HCT116 (cell line): ENCODE measurements around the gene ERC2. TPM values are rescaled to one million over a fixed set of nuclear protein-coding genes. Genes with fewer than 3 reads are reported as not detected.

Source experiments
- ATAC-seq: fragments of 200-7000 bp; cut with Tn5 transposase; 2 replicates; pipeline ENCODE4 v1.9.1; 2020; ENCODE audit warnings: mild to moderate bottlenecking, moderate library complexity
- BruUV-seq: library from RNA; stranded (reverse); fragments of 400-500 nt; replicated peaks from 2 replicates; lab custom pipeline; 2021; lab: Mats Ljungman, UMichigan
- CTCF ChIA-PET: fragments of 300-600 bp; sonication (Branson Sonifier 250); formaldehyde crosslinking; loops from one replicate; lab custom pipeline; 2021; ENCODE audit warnings: antibody characterized with exemption; lab: Charles Lee
- POLR2A ChIA-PET: fragments of 300-600, 350-600 bp; sonication (Branson Sonifier 250); formaldehyde crosslinking; loops from one replicate; lab custom pipeline; 2021; ENCODE audit warnings: antibody characterized with exemption; lab: Charles Lee
- RAD21 ChIA-PET, 2 experiments: fragments of 300-600 bp; sonication (Branson Sonifier 250); formaldehyde crosslinking; loops; one replicate each; lab custom pipeline; 2023; ENCODE audit warnings: low total read pairs in 2 of 2; ENCODE audit not compliant: uncharacterized antibody in 2 of 2, unreplicated experiment in 2 of 2, low non-redundant PET in 1 of 2; lab: Charles Lee
- DNase-seq: peaks from one replicate; pipeline ENCODE4 v3.0.0-alpha.2; 2010; ENCODE audit warnings: low read depth, low spot score
- H2AFZ ChIP-seq: fragments of 200-600 bp; shearing (Covaris generic), sonication (generic); 2 replicates; pipeline ENCODE4 v1.6.1; 2017; ENCODE audit warnings: low read depth, mixed run types, mixed read lengths, antibody characterized with exemption, low read length; ENCODE audit not compliant: poor library complexity, severe bottlenecking
- H3K27ac ChIP-seq: 2 replicates; pipeline ENCODE4 v1.5.1; 2012; ENCODE audit warnings: low read depth, low read length
- H3K27me3 ChIP-seq: fragments of 200-600 bp; sonication (generic); 2 replicates; pipeline ENCODE4 v1.6.1; 2016; ENCODE audit warnings: mixed run types, low read length, mixed read lengths; ENCODE audit not compliant: insufficient read depth
- H3K36me3 ChIP-seq, 2 experiments: fragments of 200-500 bp in 1 of 2; fragments of 200-600 bp in 1 of 2; sonication (Bioruptor generic) in 1 of 2; sonication (generic) in 1 of 2; 2 replicates each; pipeline versions ENCODE4 v1.5.1 to v1.6.1; 2014 to 2016; ENCODE audit warnings: low read length in 2 of 2, inconsistent platforms in 1 of 2, mixed read lengths in 1 of 2, mixed run types in 1 of 2; ENCODE audit not compliant: insufficient read depth in 2 of 2, control insufficient read depth in 1 of 2
- H3K4me1 ChIP-seq, 2 experiments: fragments of 200-600 bp in 1 of 2; sonication (generic) in 1 of 2; 2 replicates each; pipeline versions ENCODE4 v1.5.1 to v1.6.1; 2012 to 2017; ENCODE audit warnings: low read length in 2 of 2, inconsistent platforms in 1 of 2, mild to moderate bottlenecking in 1 of 2, mixed read lengths in 1 of 2, mixed run types in 1 of 2, moderate library complexity in 1 of 2; ENCODE audit not compliant: insufficient read depth in 2 of 2, control insufficient read depth in 1 of 2
- H3K4me2 ChIP-seq: fragments of 200-600 bp; sonication (generic); 2 replicates; pipeline ENCODE4 v1.6.1; 2017; ENCODE audit warnings: mixed run types, low read length, mixed read lengths
- H3K4me3 ChIP-seq, 2 experiments: fragments of 200-600 bp in 1 of 2; sonication (generic) in 1 of 2; replicated peaks in 1 of 2; 2 replicates each; pipeline ENCODE4 v1.5.1; 2011 to 2016; ENCODE audit warnings: low read length in 2 of 2, control low read depth in 1 of 2, low read depth in 1 of 2, mild to moderate bottlenecking in 1 of 2, mixed read lengths in 1 of 2, mixed run types in 1 of 2
- H3K79me2 ChIP-seq: fragments of 200-600 bp; sonication (generic); 2 replicates; pipeline ENCODE4 v1.6.1; 2017; ENCODE audit warnings: mild to moderate bottlenecking, mixed run types, low read length, moderate library complexity, mixed read lengths; ENCODE audit not compliant: insufficient read depth
- H3K9ac ChIP-seq: fragments of 200-600 bp; sonication (generic); 2 replicates; pipeline ENCODE4 v1.6.1; 2016; ENCODE audit warnings: low read length, mixed read lengths
- H3K9me2 ChIP-seq: fragments of 200-600 bp; sonication (generic), shearing (Covaris generic); 2 replicates; pipeline ENCODE4 v1.6.1; 2017; ENCODE audit warnings: mixed run types, mild to moderate bottlenecking, moderate library complexity; ENCODE audit not compliant: insufficient read depth
- H3K9me3 ChIP-seq, 2 experiments: fragments of 200-500 bp in 1 of 2; fragments of 200-600 bp in 1 of 2; sonication (Bioruptor generic) in 1 of 2; sonication (generic) in 1 of 2; 2 replicates each; pipeline ENCODE4 v1.6.1; 2014 to 2017; ENCODE audit warnings: low read length in 2 of 2, mixed read lengths in 2 of 2, inconsistent platforms in 1 of 2, low read depth in 1 of 2, mild to moderate bottlenecking in 1 of 2, mixed run types in 1 of 2, moderate library complexity in 1 of 2; ENCODE audit not compliant: control insufficient read depth in 1 of 2, insufficient read depth in 1 of 2
- H4K20me1 ChIP-seq: fragments of 200-600 bp; sonication (generic), shearing (Covaris generic); 2 replicates; pipeline ENCODE4 v1.6.1; 2017; ENCODE audit warnings: mixed run types, mild to moderate bottlenecking, moderate library complexity; ENCODE audit not compliant: insufficient read depth
- ATF3 ChIP-seq: IDR thresholded peaks from 2 replicates; pipeline ENCODE4 v1.6.1; 2012
- CEBPB ChIP-seq: IDR thresholded peaks from 2 replicates; pipeline ENCODE4 v1.6.1; 2012; ENCODE audit warnings: low read depth
- EZH2phosphoT487 ChIP-seq: fragments of 200-600 bp; IDR thresholded peaks from 2 replicates; pipeline ENCODE4 v1.6.1; 2018; ENCODE audit warnings: antibody characterized with exemption, borderline replicate concordance
- JUND ChIP-seq: IDR thresholded peaks from 2 replicates; pipeline ENCODE4 v1.6.1; 2012
- RAD21 ChIP-seq: IDR thresholded peaks from 2 replicates; pipeline ENCODE4 v1.6.1; 2012; ENCODE audit warnings: low read depth, mild to moderate bottlenecking
- SIN3A ChIP-seq: IDR thresholded peaks from 2 replicates; pipeline ENCODE4 v1.6.1; 2012; ENCODE audit warnings: low read depth
- YY1 ChIP-seq: IDR thresholded peaks from 2 replicates; pipeline ENCODE4 v1.6.1; 2011; ENCODE audit warnings: low read length, low read depth, moderate library complexity, mild to moderate bottlenecking; ENCODE audit not compliant: insufficient replicate concordance; ENCODE audit errors: extremely low read depth
- ZFX ChIP-seq: fragments of 450-650 bp; IDR thresholded peaks from 2 replicates; pipeline ENCODE4 v1.6.1; 2017
- intact Hi-C: fragments of 100-400 bp; cut with micrococcal nuclease; formaldehyde crosslinking; loops from 2 replicates; pipeline ENCODE4 v1.10.0; 2022
- total RNA-seq: library from RNA; stranded (reverse); gene quantifications from one replicate; pipeline ENCODE4 v1.2.1, GENCODE V29; 2021; ENCODE audit not compliant: unreplicated experiment
- TF ChIP-seq, protein P1 (sequence below): IDR thresholded peaks from 2 replicates; pipeline ENCODE4 v1.6.1; 2012; ENCODE audit warnings: low read depth

Gene ERC2
- total RNA-seq, 1 experiment from 2014 or later, result not detected

- ChIA-PET RAD21 (no interaction called here), POLR2A (no interaction called here), CTCF (no interaction called here)
- TF ChIP-seq CEBPB (no peak), EZH2phosphoT487 (no peak), SIN3A (no peak), ZFX (no peak), JUND (no peak), RAD21 (no peak), YY1 (no peak), ATF3 (no peak)
- TF ChIP-seq, protein P1, sequence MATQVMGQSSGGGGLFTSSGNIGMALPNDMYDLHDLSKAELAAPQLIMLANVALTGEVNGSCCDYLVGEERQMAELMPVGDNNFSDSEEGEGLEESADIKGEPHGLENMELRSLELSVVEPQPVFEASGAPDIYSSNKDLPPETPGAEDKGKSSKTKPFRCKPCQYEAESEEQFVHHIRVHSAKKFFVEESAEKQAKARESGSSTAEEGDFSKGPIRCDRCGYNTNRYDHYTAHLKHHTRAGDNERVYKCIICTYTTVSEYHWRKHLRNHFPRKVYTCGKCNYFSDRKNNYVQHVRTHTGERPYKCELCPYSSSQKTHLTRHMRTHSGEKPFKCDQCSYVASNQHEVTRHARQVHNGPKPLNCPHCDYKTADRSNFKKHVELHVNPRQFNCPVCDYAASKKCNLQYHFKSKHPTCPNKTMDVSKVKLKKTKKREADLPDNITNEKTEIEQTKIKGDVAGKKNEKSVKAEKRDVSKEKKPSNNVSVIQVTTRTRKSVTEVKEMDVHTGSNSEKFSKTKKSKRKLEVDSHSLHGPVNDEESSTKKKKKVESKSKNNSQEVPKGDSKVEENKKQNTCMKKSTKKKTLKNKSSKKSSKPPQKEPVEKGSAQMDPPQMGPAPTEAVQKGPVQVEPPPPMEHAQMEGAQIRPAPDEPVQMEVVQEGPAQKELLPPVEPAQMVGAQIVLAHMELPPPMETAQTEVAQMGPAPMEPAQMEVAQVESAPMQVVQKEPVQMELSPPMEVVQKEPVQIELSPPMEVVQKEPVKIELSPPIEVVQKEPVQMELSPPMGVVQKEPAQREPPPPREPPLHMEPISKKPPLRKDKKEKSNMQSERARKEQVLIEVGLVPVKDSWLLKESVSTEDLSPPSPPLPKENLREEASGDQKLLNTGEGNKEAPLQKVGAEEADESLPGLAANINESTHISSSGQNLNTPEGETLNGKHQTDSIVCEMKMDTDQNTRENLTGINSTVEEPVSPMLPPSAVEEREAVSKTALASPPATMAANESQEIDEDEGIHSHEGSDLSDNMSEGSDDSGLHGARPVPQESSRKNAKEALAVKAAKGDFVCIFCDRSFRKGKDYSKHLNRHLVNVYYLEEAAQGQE, result no peak
- Histone ChIP-seq H3K27me3 (peaks cover 21% of the 10 kb centered on the region), H3K27ac (no peak overlapping the region), H3K9me2 (no peaks in the 10 kb centered on the region), H4K20me1 (no peaks in the 10 kb centered on the region), H3K79me2 (no peaks in the 10 kb centered on the region), H3K4me2 (no peak overlapping the region), H3K36me3 (no peaks in the 10 kb centered on the region), H2AFZ (no peak overlapping the region), H3K4me1 (no peaks in the 10 kb centered on the region), H3K4me3 (no peak overlapping the region), H3K9ac (no peak overlapping the region), H3K9me3 (no peaks in the 10 kb centered on the region)
- ATAC-seq (no peak), DNase-seq (no peak)
- BruUV-seq, result no TSS peak
- intact Hi-C loops, result no loop called here
Measured at GRCh38 chr3:56383092-56383491, 85.2 kb downstream of the ERC2 start.
